Neural progenitor cell (in vitro differentiated cells): ENCODE measurements around the gene SMARCB1. TPM values are rescaled to one million over a fixed set of nuclear protein-coding genes. Genes with fewer than 3 reads are reported as not detected.
A peak's percentile ranks its signal among the peaks of the same experiment; 100 is the strongest.

Source experiments
- DNase-seq: peaks from one replicate; pipeline ENCODE4 v3.0.0-alpha.2; 2016; ENCODE audit warnings: low spot score
- H2AFZ ChIP-seq: fragments of 200-600 bp; sonication (generic); replicated peaks from 2 replicates; pipeline ENCODE4 v1.6.1; 2016; ENCODE audit warnings: antibody characterized with exemption
- H3F3A ChIP-seq: fragments of 200-600 bp; sonication (generic); 2 replicates; pipeline ENCODE4 v1.6.1; 2016; ENCODE audit warnings: antibody characterized with exemption, low read depth
- H3K27ac ChIP-seq: fragments of 200-600 bp; sonication (generic); 2 replicates; pipeline ENCODE4 v1.5.1; 2016; ENCODE audit warnings: mild to moderate bottlenecking
- H3K27me3 ChIP-seq: fragments of 200-600 bp; sonication (generic); 2 replicates; pipeline ENCODE4 v1.6.1; 2016; ENCODE audit warnings: mild to moderate bottlenecking, moderate library complexity
- H3K36me3 ChIP-seq: fragments of 200-600 bp; sonication (generic); 2 replicates; pipeline ENCODE4 v1.5.1; 2016
- H3K4me1 ChIP-seq: fragments of 200-600 bp; sonication (generic); 2 replicates; pipeline ENCODE4 v1.6.1; 2016; ENCODE audit warnings: mixed run types
- H3K4me2 ChIP-seq: fragments of 200-600 bp; sonication (generic); 2 replicates; pipeline ENCODE4 v1.6.1; 2016
- H3K4me3 ChIP-seq: fragments of 200-600 bp; sonication (generic); 2 replicates; pipeline ENCODE4 v1.5.1; 2016
- H3K79me2 ChIP-seq: fragments of 200-600 bp; sonication (generic); 2 replicates; pipeline ENCODE4 v1.6.1; 2016; ENCODE audit warnings: low read depth
- H3K9ac ChIP-seq: fragments of 200-600 bp; sonication (generic); 2 replicates; pipeline ENCODE4 v1.6.1; 2016
- H3K9me3 ChIP-seq: fragments of 200-600 bp; sonication (generic); 2 replicates; pipeline ENCODE4 v1.5.1; 2016; ENCODE audit warnings: low read depth
- H4K20me1 ChIP-seq: fragments of 200-600 bp; sonication (generic); 2 replicates; pipeline ENCODE4 v1.6.1; 2016; ENCODE audit warnings: low read depth
- H3K27ac Mint-ChIP-seq: 3 replicates; pipeline ENCODE4 v1.8.0; 2021; ENCODE audit warnings: mixed read lengths
- H3K27me3 Mint-ChIP-seq: 2 replicates; pipeline ENCODE4 v1.8.0; 2022; ENCODE audit warnings: low read depth, mild to moderate bottlenecking, inconsistent platforms, moderate library complexity, mixed read lengths; ENCODE audit not compliant: insufficient read depth
- H3K36me3 Mint-ChIP-seq: 3 replicates; pipeline ENCODE4 v1.8.0; 2021; ENCODE audit warnings: mixed read lengths
- H3K4me1 Mint-ChIP-seq: 3 replicates; pipeline ENCODE4 v1.8.0; 2021; ENCODE audit warnings: mixed read lengths
- H3K4me3 Mint-ChIP-seq: 3 replicates; pipeline ENCODE4 v1.8.0; 2021; ENCODE audit warnings: mild to moderate bottlenecking, moderate library complexity, mixed read lengths
- H3K9me3 Mint-ChIP-seq: 3 replicates; pipeline ENCODE4 v1.8.0; 2020; ENCODE audit warnings: mixed read lengths
- CTCF ChIP-seq: fragments of 200-600 bp; sonication (generic); IDR thresholded peaks from 2 replicates; pipeline ENCODE4 v1.5.1; 2017; ENCODE audit warnings: antibody characterized with exemption, mild to moderate bottlenecking
- EZH2 ChIP-seq: fragments of 200-600 bp; sonication (generic); IDR thresholded peaks from 2 replicates; pipeline ENCODE4 v1.6.1; 2017; ENCODE audit warnings: antibody characterized with exemption, mild to moderate bottlenecking, moderate library complexity
- EZH2phosphoT487 ChIP-seq: fragments of 200-600 bp; sonication (generic); IDR thresholded peaks from 2 replicates; pipeline ENCODE4 v1.6.1; 2017; ENCODE audit warnings: antibody characterized with exemption
- total RNA-seq: library from RNA; depleted of rRNA; stranded (reverse); fragments of >200 nt; gene quantifications from 2 replicates; pipeline ENCODE4 v1.2.3, GENCODE V29; 2015; ENCODE audit warnings: low replicate concordance

Gene SMARCB1
- total RNA-seq, 1 donor from 2014 or later = 151 TPM

GRCh38 chr22:23801886-23802377 lies 15.2 kb downstream of the SMARCB1 start:
- no peak overlapping the region for H3K4me3 Mint-ChIP-seq
- Histone ChIP-seq H3K27me3 (no peaks in the 10 kb centered on the region), H4K20me1 (no peaks in the 10 kb centered on the region), H3K4me2 (no peak overlapping the region), H3K9ac (no peak overlapping the region), H3K9me3 (no peaks in the 10 kb centered on the region), H3K27ac (no peak overlapping the region), H3F3A (no peaks in the 10 kb centered on the region), H3K36me3 (peaks cover 8% of the 10 kb centered on the region), H2AFZ (no peak overlapping the region), H3K4me1 (no peaks in the 10 kb centered on the region), H3K4me3 (no peak overlapping the region), H3K79me2 (peaks cover 5% of the 10 kb centered on the region)
- peaks cover 51% of the 10 kb centered on the region for H3K36me3 Mint-ChIP-seq
- TF ChIP-seq EZH2phosphoT487 (no peak), EZH2 (no peak), CTCF (no peak)
- no peaks in the 10 kb centered on the region for H3K4me1 Mint-ChIP-seq
- DNase-seq = no peak
- no peaks in the 10 kb centered on the region for H3K9me3 Mint-ChIP-seq
- peaks cover 2% of the 10 kb centered on the region for H3K27me3 Mint-ChIP-seq
- H3K27ac Mint-ChIP-seq = no peak overlapping the region

- H3K36me3 Mint-ChIP-seq = peaks cover 52% of the 10 kb centered on the region
- no peak for DNase-seq
- no peaks in the 10 kb centered on the region for H3K9me3 Mint-ChIP-seq
- peaks cover 2% of the 10 kb centered on the region for H3K27me3 Mint-ChIP-seq
- H3K27ac Mint-ChIP-seq = peak overlapping the region; percentile 69
- Histone ChIP-seq H2AFZ (no peak overlapping the region), H4K20me1 (no peaks in the 10 kb centered on the region), H3K36me3 (peaks cover 8% of the 10 kb centered on the region), H3K27ac (no peak overlapping the region), H3K4me2 (no peak overlapping the region), H3K27me3 (no peaks in the 10 kb centered on the region), H3K9ac (no peak overlapping the region), H3K9me3 (no peaks in the 10 kb centered on the region), H3K4me3 (no peak overlapping the region), H3F3A (no peaks in the 10 kb centered on the region), H3K4me1 (no peaks in the 10 kb centered on the region), H3K79me2 (no peaks in the 10 kb centered on the region)
- H3K4me3 Mint-ChIP-seq = no peak overlapping the region
- TF ChIP-seq EZH2phosphoT487 (no peak), CTCF (no peak), EZH2 (no peak)
- no peaks in the 10 kb centered on the region for H3K4me1 Mint-ChIP-seq
These were observed 16.4 kb downstream of the SMARCB1 start for GRCh38 chr22:23803001-23803819.

GRCh38 chr22:23804781-23805291 lies 18.1 kb downstream of the SMARCB1 start:
- H3K4me1 ChIP-seq = no peaks in the 10 kb centered on the region
- no peak overlapping the region for H2AFZ ChIP-seq
- peaks cover 2% of the 10 kb centered on the region for H3K27me3 Mint-ChIP-seq
- no peak overlapping the region for H3K27ac Mint-ChIP-seq
- no peaks in the 10 kb centered on the region for H3K79me2 ChIP-seq
- H3K4me3 ChIP-seq = no peak overlapping the region
- peaks cover 8% of the 10 kb centered on the region for H3K36me3 ChIP-seq
- TF ChIP-seq EZH2phosphoT487 (no peak), CTCF (no peak), EZH2 (no peak)
- no peak overlapping the region for H3K9ac ChIP-seq
- H3K4me3 Mint-ChIP-seq = no peak overlapping the region
- peaks cover 47% of the 10 kb centered on the region for H3K36me3 Mint-ChIP-seq
- no peak overlapping the region for H3K4me2 ChIP-seq
- H3K27me3 ChIP-seq = no peaks in the 10 kb centered on the region
- no peaks in the 10 kb centered on the region for H3F3A ChIP-seq
- H4K20me1 ChIP-seq = no peaks in the 10 kb centered on the region
- DNase-seq = no peak
- H3K27ac ChIP-seq = no peak overlapping the region
- no peaks in the 10 kb centered on the region for H3K9me3 Mint-ChIP-seq
- no peaks in the 10 kb centered on the region for H3K9me3 ChIP-seq
- H3K4me1 Mint-ChIP-seq = no peaks in the 10 kb centered on the region
